Measurements from ENCODE around the gene HERC2.

DNA sequence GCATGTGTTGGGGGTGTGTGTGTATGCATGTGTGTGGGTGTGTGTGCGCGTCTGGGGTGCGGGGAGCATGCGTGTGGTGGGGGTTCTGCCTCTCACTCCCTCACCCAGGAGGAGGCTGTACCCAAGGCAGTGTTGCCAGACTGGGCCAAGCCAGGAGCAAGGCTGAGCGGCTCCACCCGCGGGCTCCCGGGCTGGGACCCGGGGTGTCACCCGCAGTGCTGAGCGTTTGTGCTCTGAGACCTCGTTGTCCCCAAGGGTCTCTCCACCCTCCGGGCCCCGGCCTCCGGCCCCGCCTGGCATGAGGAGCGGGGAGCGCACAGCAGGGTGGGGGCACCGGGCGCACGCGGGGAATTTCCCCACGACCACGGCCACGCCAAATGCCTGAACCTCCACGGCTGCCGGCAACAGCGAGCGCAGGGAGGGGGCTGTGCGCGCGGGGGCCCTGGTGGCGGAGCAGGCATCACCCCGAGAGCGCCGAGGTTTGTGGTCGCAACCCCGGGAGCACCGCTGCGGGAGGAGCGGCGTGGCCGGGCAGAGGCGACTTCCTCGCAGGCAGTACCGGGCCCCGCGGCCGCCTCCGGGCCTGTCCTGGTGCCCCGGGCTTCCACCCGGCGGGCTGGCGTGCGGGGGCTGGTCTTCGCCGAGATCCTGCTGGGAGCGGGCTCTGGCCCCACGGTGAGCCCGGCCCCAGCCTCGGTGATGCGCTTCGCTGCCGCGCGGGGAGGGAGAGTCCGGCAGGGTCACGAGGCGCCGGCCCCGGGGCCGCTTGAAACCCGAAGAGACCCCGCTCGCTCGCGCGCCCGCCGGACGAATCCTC lies 215.5 kb downstream of the HERC2 start:
- TF ChIP-seq CTCF (IDR thresholded peaks at IDR 0.05) = no peak
- TF ChIP-seq POLR2A (IDR thresholded peaks at IDR 0.05) = no peak
